ENCODE results near the gene THSD7A.

THSD7A gene

GRCh38 chr7:11751315-11751714 is 80.7 kb downstream of the THSD7A start:
- in situ Hi-C loops (cut with HindIII; ENCODE audit: low sequenced_read_pairs) = no loop called here
- H3K4me3 ChIP-seq (ENCODE audit: low read depth, low read length) = no peak overlapping the region
- no peak for DNase-seq (ENCODE audit: low read depth)
- TF ChIP-seq CTCF (IDR thresholded peaks at IDR 0.05; ENCODE audit: low read depth, low read length, missing control alignments) = no peak

GRCh38 chr7:11750191-11750590 is 81.8 kb downstream of the THSD7A start:
- no peak overlapping the region for H3K4me3 ChIP-seq (ENCODE audit: low read depth, low read length)
- in situ Hi-C loops (cut with HindIII; ENCODE audit: low sequenced_read_pairs) = no loop called here
- no peak for DNase-seq (ENCODE audit: low read depth)
- TF ChIP-seq CTCF (IDR thresholded peaks at IDR 0.05; ENCODE audit: low read depth, low read length, missing control alignments) = no peak

GRCh38 chr7:11749629-11750028 is 82.4 kb downstream of the THSD7A start:
- in situ Hi-C loops (cut with HindIII; ENCODE audit: low sequenced_read_pairs) = no loop called here
- TF ChIP-seq CTCF (IDR thresholded peaks at IDR 0.05; ENCODE audit: low read depth, low read length, missing control alignments) = no peak
- H3K4me3 ChIP-seq (ENCODE audit: low read depth, low read length) = no peak overlapping the region
- DNase-seq (ENCODE audit: low read depth) = no peak

- TF ChIP-seq CTCF (IDR thresholded peaks at IDR 0.05; ENCODE audit: low read depth, low read length, missing control alignments) = no peak
- DNase-seq (ENCODE audit: low read depth) = no peak
Measured at GRCh38 chr7:11748884-11749283, 83.1 kb downstream of the THSD7A start.

GRCh38 chr7:11747715-11748485 is 84.1 kb downstream of the THSD7A start:
- no peak overlapping the region for H3K4me3 ChIP-seq (ENCODE audit: low read depth, low read length)
- in situ Hi-C loops (cut with HindIII; ENCODE audit: low sequenced_read_pairs) = no loop called here
- DNase-seq (ENCODE audit: low read depth) = no peak
- no peak for TF ChIP-seq CTCF (IDR thresholded peaks at IDR 0.05; ENCODE audit: low read depth, low read length, missing control alignments)

More at GRCh38 chr7:11748884-11749283, 83.1 kb downstream of the THSD7A start:
- in situ Hi-C loops (cut with HindIII; ENCODE audit: low sequenced_read_pairs) = no loop called here
- H3K4me3 ChIP-seq (ENCODE audit: low read depth, low read length) = no peak overlapping the region

GRCh38 chr7:11746591-11746990 is 85.4 kb downstream of the THSD7A start:
- no peak for DNase-seq (ENCODE audit: low read depth)
- in situ Hi-C loops (cut with HindIII; ENCODE audit: low sequenced_read_pairs) = no loop called here
- H3K4me3 ChIP-seq (ENCODE audit: low read depth, low read length) = no peak overlapping the region
- no peak for TF ChIP-seq CTCF (IDR thresholded peaks at IDR 0.05; ENCODE audit: low read depth, low read length, missing control alignments)

Data from astrocyte of the cerebellum (primary cell).